Measurements from ENCODE around the gene REN.

DNA sequence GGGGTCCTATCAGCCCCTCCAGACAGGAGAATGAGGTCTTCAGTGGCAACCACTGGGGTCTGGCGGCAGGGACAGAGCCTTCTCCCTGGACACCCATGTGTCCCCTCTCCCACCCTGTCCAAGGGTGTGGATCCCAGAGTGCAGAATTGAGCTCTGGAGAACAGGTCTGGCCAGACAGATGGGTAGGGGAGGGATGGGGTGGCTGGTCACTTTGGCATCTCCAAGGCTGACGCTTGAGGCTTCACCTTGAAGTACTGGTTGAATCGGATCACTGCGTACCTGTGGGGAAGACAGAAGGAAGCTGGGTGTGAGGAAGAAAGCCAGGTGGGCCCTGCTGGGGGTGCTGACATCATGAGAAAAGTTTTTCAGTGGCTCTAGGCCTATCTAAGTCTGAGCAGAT lies 34.2 kb downstream of the REN start:
- TF ChIP-seq, protein P1, sequence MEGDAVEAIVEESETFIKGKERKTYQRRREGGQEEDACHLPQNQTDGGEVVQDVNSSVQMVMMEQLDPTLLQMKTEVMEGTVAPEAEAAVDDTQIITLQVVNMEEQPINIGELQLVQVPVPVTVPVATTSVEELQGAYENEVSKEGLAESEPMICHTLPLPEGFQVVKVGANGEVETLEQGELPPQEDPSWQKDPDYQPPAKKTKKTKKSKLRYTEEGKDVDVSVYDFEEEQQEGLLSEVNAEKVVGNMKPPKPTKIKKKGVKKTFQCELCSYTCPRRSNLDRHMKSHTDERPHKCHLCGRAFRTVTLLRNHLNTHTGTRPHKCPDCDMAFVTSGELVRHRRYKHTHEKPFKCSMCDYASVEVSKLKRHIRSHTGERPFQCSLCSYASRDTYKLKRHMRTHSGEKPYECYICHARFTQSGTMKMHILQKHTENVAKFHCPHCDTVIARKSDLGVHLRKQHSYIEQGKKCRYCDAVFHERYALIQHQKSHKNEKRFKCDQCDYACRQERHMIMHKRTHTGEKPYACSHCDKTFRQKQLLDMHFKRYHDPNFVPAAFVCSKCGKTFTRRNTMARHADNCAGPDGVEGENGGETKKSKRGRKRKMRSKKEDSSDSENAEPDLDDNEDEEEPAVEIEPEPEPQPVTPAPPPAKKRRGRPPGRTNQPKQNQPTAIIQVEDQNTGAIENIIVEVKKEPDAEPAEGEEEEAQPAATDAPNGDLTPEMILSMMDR (conservative IDR thresholded peaks at IDR 0.05) = no peak
- no peak for TF ChIP-seq EZH2 (IDR thresholded peaks at IDR 0.05; ENCODE audit: low read depth)

Data from PC-9 (cell line).